ENCODE measurements around the gene MBD3L3. TPM values are rescaled to one million over a fixed set of nuclear protein-coding genes. Genes with fewer than 3 reads are reported as not detected.
A peak's percentile ranks its signal among the peaks of the same experiment; 100 is the strongest.
"Not testable (repeated sequence)": the region's sequence is repeated elsewhere in the genome, so short reads cannot be mapped to it uniquely, and the experiment has no call there.

Gene MBD3L3
- polyA plus RNA-seq, 1 experiment = not detected

GRCh38 chr19:7068599-7068998 lies 10.1 kb upstream of the MBD3L3 start:
- no peak for TF ChIP-seq CTCF (IDR thresholded peaks at IDR 0.05; ENCODE audit: insufficient read depth, low read depth, low read length)
- ChIA-PET POLR2A (interaction anchor here (0.7 kb wide), 1 partner anchor 31 kb away, joined by 3 read pairs; no protein-coding TSS in a partner anchor), CTCF (interaction anchor here (1.6 kb wide), 1 partner anchor 205 kb away, joined by 3 read pairs; no protein-coding TSS in a partner anchor)
- no peaks in the 10 kb centered on the region for H3K27me3 ChIP-seq (ENCODE audit: control insufficient read depth, insufficient read depth, low read length)
- H3K36me3 ChIP-seq (ENCODE audit: control insufficient read depth, insufficient read depth, low read length) = peaks cover 10% of the 10 kb centered on the region
- no peak for DNase-seq (ENCODE audit: low read depth)
- no peak overlapping the region for H3K4me3 ChIP-seq (ENCODE audit: low read depth, low read length)

- DNase-seq (ENCODE audit: low read depth) = no peak
- Histone ChIP-seq H3K4me3 (ENCODE audit: low read depth, low read length) (no peak overlapping the region), H3K27me3 (ENCODE audit: control insufficient read depth, insufficient read depth, low read length) (no peaks in the 10 kb centered on the region), H3K36me3 (ENCODE audit: control insufficient read depth, insufficient read depth, low read length) (peaks cover 7% of the 10 kb centered on the region)
- ChIA-PET CTCF (interaction anchor here (1.6 kb wide), 1 partner anchor 204 kb away, joined by 3 read pairs; no protein-coding TSS in a partner anchor), POLR2A (no interaction called here)
- no peak for TF ChIP-seq CTCF (IDR thresholded peaks at IDR 0.05; ENCODE audit: insufficient read depth, low read depth, low read length)
Measured at GRCh38 chr19:7067716-7068115, 9.2 kb upstream of the MBD3L3 start.

GRCh38 chr19:7067122-7067521 lies 8.6 kb upstream of the MBD3L3 start:
- peak; percentile 26; the same call in 1 of the 2 replicates for TF ChIP-seq CTCF (IDR thresholded peaks at IDR 0.05; ENCODE audit: insufficient read depth, low read depth, low read length)
- CTCF ChIA-PET = interaction anchor here (1.6 kb wide), 1 partner anchor 203 kb away, joined by 3 read pairs; no protein-coding TSS in a partner anchor
- DNase-seq (ENCODE audit: low read depth); H3K27me3 ChIP-seq (ENCODE audit: control insufficient read depth, insufficient read depth, low read length); H3K36me3 ChIP-seq (ENCODE audit: control insufficient read depth, insufficient read depth, low read length); H3K4me3 ChIP-seq (ENCODE audit: low read depth, low read length); POLR2A ChIA-PET: not testable (repeated sequence)

GRCh38 chr19:7063764-7064418 lies 5.4 kb upstream of the MBD3L3 start:
- Histone ChIP-seq H3K4me3 (ENCODE audit: low read depth, low read length) (no peak overlapping the region), H3K36me3 (ENCODE audit: control insufficient read depth, insufficient read depth, low read length) (no peaks in the 10 kb centered on the region), H3K27me3 (ENCODE audit: control insufficient read depth, insufficient read depth, low read length) (no peaks in the 10 kb centered on the region)
- ChIA-PET CTCF (no interaction called here), POLR2A (no interaction called here)
- TF ChIP-seq CTCF (IDR thresholded peaks at IDR 0.05; ENCODE audit: insufficient read depth, low read depth, low read length) = no peak
- DNase-seq (ENCODE audit: low read depth) = no peak

- ChIA-PET CTCF (no interaction called here), POLR2A (no interaction called here)
- no peak for TF ChIP-seq CTCF (IDR thresholded peaks at IDR 0.05; ENCODE audit: insufficient read depth, low read depth, low read length)
Measured at GRCh38 chr19:7063339-7063738, 4.9 kb upstream of the MBD3L3 start.

GRCh38 chr19:7059977-7060376 lies 1.5 kb upstream of the MBD3L3 start:
- DNase-seq (ENCODE audit: low read depth); CTCF ChIA-PET; H3K27me3 ChIP-seq (ENCODE audit: control insufficient read depth, insufficient read depth, low read length); H3K4me3 ChIP-seq (ENCODE audit: low read depth, low read length); POLR2A ChIA-PET; H3K36me3 ChIP-seq (ENCODE audit: control insufficient read depth, insufficient read depth, low read length): not testable (repeated sequence)

More at GRCh38 chr19:7063339-7063738, 4.9 kb upstream of the MBD3L3 start:
- Histone ChIP-seq H3K27me3 (ENCODE audit: control insufficient read depth, insufficient read depth, low read length) (no peaks in the 10 kb centered on the region), H3K4me3 (ENCODE audit: low read depth, low read length) (no peak overlapping the region), H3K36me3 (ENCODE audit: control insufficient read depth, insufficient read depth, low read length) (no peaks in the 10 kb centered on the region)
- DNase-seq (ENCODE audit: low read depth) = no peak

- H3K27me3 ChIP-seq (ENCODE audit: control insufficient read depth, insufficient read depth, low read length); CTCF ChIA-PET; H3K36me3 ChIP-seq (ENCODE audit: control insufficient read depth, insufficient read depth, low read length); POLR2A ChIA-PET; H3K4me3 ChIP-seq (ENCODE audit: low read depth, low read length); DNase-seq (ENCODE audit: low read depth): not testable (repeated sequence)
Measured at GRCh38 chr19:7056371-7056770, 2.1 kb downstream of the MBD3L3 start.

GRCh38 chr19:7055679-7056078 lies 2.8 kb downstream of the MBD3L3 start:
- H3K27me3 ChIP-seq (ENCODE audit: control insufficient read depth, insufficient read depth, low read length) = not testable (repeated sequence)

More at GRCh38 chr19:7055679-7056078, 2.8 kb downstream of the MBD3L3 start:
- H3K4me3 ChIP-seq (ENCODE audit: low read depth, low read length); DNase-seq (ENCODE audit: low read depth); H3K36me3 ChIP-seq (ENCODE audit: control insufficient read depth, insufficient read depth, low read length); POLR2A ChIA-PET; CTCF ChIA-PET: not testable (repeated sequence)
